Thyroid gland (tissue), 4 donors: Measurements from ENCODE around the gene SSX2IP. TPM values are rescaled to one million over a fixed set of nuclear protein-coding genes. Genes with fewer than 3 reads are reported as not detected.

Experiments
- DNase-seq, 2 donors: peaks; one replicate each; pipeline ENCODE4 v3.0.0-alpha.2; 2019
- H3K27ac ChIP-seq, 3 donors: fragments of 200-600 bp; sonication (generic); 1 replicate in 2 of 3; 2 replicates in 1 of 3; pipeline ENCODE4 v1.5.1; 2016 to 2019; ENCODE audit warnings: mild to moderate bottlenecking in 1 of 3, moderate library complexity in 1 of 3
- H3K27me3 ChIP-seq: fragments of 200-600 bp; sonication (generic); one replicate; pipeline ENCODE4 v1.5.1; 2019
- H3K36me3 ChIP-seq, 2 donors: fragments of 200-600 bp; sonication (generic); one replicate each; pipeline ENCODE4 v1.5.1; 2016 to 2019
- H3K4me1 ChIP-seq, 2 donors: fragments of 200-600 bp; sonication (generic); one replicate each; pipeline ENCODE4 v1.5.1; 2017 to 2019
- H3K4me3 ChIP-seq, 3 donors: fragments of 200-600 bp; sonication (generic); replicated peaks in 1 of 3; 1 replicate in 2 of 3; 2 replicates in 1 of 3; pipeline ENCODE4 v1.5.1; 2016; ENCODE audit warnings: mild to moderate bottlenecking in 1 of 3
- H3K9me3 ChIP-seq: fragments of 200-600 bp; sonication (generic); one replicate; pipeline ENCODE4 v1.5.1; 2017
- POLR2A ChIP-seq, 2 donors: fragments of 450-650 bp; IDR thresholded peaks; one replicate each; pipeline ENCODE4 v1.6.1; 2017; ENCODE audit warnings: antibody characterized with exemption in 2 of 2, mild to moderate bottlenecking in 2 of 2, moderate library complexity in 1 of 2
- WGBS, 2 donors: methylation state at CpG; one replicate each; pipeline ENCODE4 v1.1.5; 2017; 5-methylcytosine and 5-hydroxymethylcytosine counted together
- intact Hi-C: fragments of 100-400 bp; cut with DNase I; formaldehyde crosslinking; loops from one replicate; pipeline ENCODE4 v1.15.1; 2023
- total RNA-seq, 4 donors: library from RNA; depleted of rRNA; stranded (reverse); fragments of >200 nt; gene quantifications; one replicate each; pipeline ENCODE4 v1.2.3, GENCODE V29; 2016
- TF ChIP-seq, protein P1 (sequence below), 6 experiments: fragments of 200-600 bp in 3 of 6; fragments of 450-650 bp in 3 of 6; sonication (generic) in 3 of 6; IDR thresholded peaks; one replicate each; pipeline ENCODE4 v1.5.1; 2016 to 2019; ENCODE audit warnings: antibody characterized with exemption in 6 of 6, mild to moderate bottlenecking in 2 of 6, inconsistent platforms in 1 of 6, moderate library complexity in 1 of 6

SSX2IP gene
- total RNA-seq, 4 donors from 2014 or later, result 9.0 to 11.4 (median 9.5) TPM

DNA sequence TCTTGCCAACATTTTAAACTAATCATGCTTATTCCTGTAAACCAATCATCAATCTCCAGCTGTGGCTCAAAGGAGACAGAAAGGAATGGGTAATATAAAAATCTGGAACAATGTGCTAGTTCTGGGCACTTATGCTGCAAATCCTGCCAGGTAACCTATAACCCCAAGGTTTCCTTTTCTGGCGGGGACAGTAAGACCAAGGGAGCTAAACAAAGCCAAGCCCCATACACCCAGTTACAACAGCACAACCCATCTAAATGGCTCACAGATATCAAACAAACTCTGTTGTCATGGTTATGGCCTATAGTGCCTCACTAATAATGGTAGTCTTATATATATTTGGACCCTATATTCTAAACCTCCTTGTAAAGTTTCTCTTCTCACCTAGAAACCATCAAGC is 79.2 kb downstream of the SSX2IP start:
- DNase-seq, result no peak
- H3K27ac ChIP-seq, result no peak overlapping the region
- 0% methylated on average over 1 of the region's 1 CpG for WGBS, 2 donors
- no peaks in the 10 kb centered on the region for H3K27me3 ChIP-seq
- H3K9me3 ChIP-seq, result no peaks in the 10 kb centered on the region
- H3K4me1 ChIP-seq, result no peaks in the 10 kb centered on the region
- no peak overlapping the region for H3K4me3 ChIP-seq
- H3K36me3 ChIP-seq, result no peaks in the 10 kb centered on the region
- intact Hi-C loops, result no loop called here
- TF ChIP-seq, protein P1, sequence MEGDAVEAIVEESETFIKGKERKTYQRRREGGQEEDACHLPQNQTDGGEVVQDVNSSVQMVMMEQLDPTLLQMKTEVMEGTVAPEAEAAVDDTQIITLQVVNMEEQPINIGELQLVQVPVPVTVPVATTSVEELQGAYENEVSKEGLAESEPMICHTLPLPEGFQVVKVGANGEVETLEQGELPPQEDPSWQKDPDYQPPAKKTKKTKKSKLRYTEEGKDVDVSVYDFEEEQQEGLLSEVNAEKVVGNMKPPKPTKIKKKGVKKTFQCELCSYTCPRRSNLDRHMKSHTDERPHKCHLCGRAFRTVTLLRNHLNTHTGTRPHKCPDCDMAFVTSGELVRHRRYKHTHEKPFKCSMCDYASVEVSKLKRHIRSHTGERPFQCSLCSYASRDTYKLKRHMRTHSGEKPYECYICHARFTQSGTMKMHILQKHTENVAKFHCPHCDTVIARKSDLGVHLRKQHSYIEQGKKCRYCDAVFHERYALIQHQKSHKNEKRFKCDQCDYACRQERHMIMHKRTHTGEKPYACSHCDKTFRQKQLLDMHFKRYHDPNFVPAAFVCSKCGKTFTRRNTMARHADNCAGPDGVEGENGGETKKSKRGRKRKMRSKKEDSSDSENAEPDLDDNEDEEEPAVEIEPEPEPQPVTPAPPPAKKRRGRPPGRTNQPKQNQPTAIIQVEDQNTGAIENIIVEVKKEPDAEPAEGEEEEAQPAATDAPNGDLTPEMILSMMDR (IDR thresholded peaks at IDR 0.05), result no peak
- TF ChIP-seq POLR2A (IDR thresholded peaks at IDR 0.05), result no peak

DNA sequence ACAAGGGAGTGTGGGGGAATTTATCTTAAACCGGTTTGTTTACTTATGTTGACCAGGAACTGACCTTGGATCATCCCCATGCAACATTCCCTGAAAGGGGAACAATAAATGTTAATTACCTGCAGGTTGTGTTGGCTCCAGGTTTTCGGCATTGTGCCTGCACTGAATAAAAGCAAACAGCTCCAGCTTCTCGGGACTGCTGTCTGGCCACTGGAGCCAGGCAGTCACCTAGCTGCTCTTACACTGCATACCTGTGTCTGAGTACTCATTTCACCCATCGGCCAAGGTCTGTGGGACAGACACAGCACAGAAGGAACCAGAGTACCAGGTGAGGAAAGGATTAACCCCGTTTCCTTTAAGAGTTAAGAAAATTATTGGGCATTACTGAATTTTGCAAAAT is 83.3 kb downstream of the SSX2IP start:
- no peak for TF ChIP-seq POLR2A (IDR thresholded peaks at IDR 0.05)
- TF ChIP-seq, protein P1 (IDR thresholded peaks at IDR 0.05), result no peak
- 91 to 93% methylated on average over 5 of the region's 5 CpGs for WGBS, 2 donors
- Histone ChIP-seq H3K36me3 (no peaks in the 10 kb centered on the region), H3K27ac (no peak overlapping the region), H3K9me3 (no peaks in the 10 kb centered on the region), H3K27me3 (no peaks in the 10 kb centered on the region), H3K4me3 (no peak overlapping the region), H3K4me1 (no peaks in the 10 kb centered on the region)
- intact Hi-C loops, result no loop called here
- DNase-seq, result no peak

DNA sequence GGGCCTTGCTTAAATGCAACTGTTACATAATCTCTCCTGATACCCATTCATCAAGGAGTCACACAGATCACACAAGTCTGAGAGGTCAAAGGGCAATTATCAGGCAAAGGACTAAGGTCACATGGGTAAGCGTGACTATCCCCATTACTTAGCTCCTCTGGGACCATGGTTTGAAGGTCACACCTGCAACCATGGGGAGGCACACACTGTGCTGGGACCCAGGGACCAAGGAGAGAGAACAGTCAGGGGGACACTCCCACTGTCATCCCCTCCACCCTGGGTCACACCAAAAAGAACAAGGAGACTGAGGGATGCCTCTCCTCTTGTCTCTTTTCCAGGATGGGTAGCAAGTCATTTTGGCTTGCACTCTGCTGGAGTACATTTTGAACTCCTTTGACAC is 85.1 kb downstream of the SSX2IP start:
- H3K36me3 ChIP-seq, result no peaks in the 10 kb centered on the region
- H3K9me3 ChIP-seq, result no peaks in the 10 kb centered on the region
- WGBS, 2 donors, result 92 to 100% methylated on average over 1 of the region's 1 CpG
- H3K27ac ChIP-seq, result no peak overlapping the region
- H3K4me1 ChIP-seq, result no peaks in the 10 kb centered on the region
- H3K27me3 ChIP-seq, result no peaks in the 10 kb centered on the region
- no peak for DNase-seq
- no peak overlapping the region for H3K4me3 ChIP-seq
- intact Hi-C loops, result no loop called here
- TF ChIP-seq, protein P1 (IDR thresholded peaks at IDR 0.05), result no peak
- no peak for TF ChIP-seq POLR2A (IDR thresholded peaks at IDR 0.05)

DNA sequence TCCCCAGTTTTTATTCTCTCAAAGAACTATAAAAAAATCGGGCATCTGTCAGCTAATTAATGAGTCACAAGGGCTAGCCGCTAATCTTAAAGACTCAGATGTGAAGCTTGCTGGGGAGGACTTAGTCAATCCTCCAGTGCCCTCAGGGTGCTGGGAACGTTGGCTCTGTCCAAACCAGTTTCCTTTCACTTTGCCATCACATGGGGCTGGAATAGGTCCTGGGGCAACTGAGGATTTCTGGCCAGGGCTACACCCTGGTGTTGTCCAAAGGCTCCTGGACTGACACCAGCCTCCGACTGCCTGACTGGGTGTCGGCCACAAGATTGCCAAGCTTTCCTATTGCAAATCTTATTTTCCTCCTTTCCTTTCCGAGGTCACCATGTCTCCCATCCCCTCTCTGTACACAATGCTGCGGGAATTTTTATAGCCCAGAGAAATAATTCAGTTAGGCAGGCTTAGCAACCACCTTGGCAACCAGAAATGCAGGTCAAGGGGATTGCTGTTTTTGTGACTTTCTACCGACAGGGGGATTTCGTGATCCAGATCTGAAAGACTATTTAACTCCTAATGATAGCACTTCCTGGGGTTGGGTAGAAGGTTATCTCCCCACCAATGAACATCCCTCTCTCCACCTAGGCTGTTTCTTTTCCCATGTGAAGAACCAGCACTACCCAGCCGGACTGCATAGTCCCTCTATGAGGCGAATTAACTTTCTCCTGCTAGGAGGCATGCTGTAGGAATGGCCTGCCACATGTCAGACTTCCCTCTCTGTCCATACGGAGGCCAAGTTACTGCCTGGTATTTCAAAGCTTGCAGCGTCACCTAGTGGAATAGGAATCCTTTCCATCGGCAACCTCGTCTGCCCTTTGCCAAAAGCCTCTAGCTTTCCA is 86.1 kb downstream of the SSX2IP start:
- no peak for TF ChIP-seq POLR2A (IDR thresholded peaks at IDR 0.05)
- TF ChIP-seq, protein P1 (IDR thresholded peaks at IDR 0.05), result no peak
- no peak overlapping the region for H3K4me3 ChIP-seq
- H3K36me3 ChIP-seq, result no peaks in the 10 kb centered on the region
- H3K4me1 ChIP-seq, result no peaks in the 10 kb centered on the region
- H3K27ac ChIP-seq, result no peak overlapping the region
- no peaks in the 10 kb centered on the region for H3K9me3 ChIP-seq
- WGBS, 2 donors, result 69 to 75% methylated on average over 15 of the region's 15 CpGs
- DNase-seq, result no peak
- no peaks in the 10 kb centered on the region for H3K27me3 ChIP-seq
- intact Hi-C loops, result no loop called here

DNA sequence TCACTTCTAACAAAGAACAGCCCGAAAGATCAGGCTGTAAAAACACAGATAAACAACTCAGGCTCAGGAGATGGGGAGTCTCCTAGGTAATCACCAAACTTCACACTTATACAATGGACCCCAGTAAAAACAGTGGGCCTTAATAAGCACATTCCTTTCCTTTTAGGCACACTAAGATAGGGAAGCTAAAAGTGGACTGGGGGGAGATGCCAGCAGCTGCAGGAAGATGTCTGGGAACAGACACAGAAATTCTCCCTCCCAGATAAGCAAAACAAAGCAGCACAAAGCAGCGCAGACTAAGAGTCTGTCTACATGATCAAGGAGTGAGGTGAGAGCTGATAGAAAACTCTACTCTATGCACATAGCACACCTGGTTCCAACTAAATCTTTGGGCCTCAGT is 87.0 kb downstream of the SSX2IP start:
- no peak for DNase-seq
- H3K27me3 ChIP-seq, result no peaks in the 10 kb centered on the region
- intact Hi-C loops, result no loop called here
- no peak overlapping the region for H3K27ac ChIP-seq
- TF ChIP-seq, protein P1 (IDR thresholded peaks at IDR 0.05), result no peak
- TF ChIP-seq POLR2A (IDR thresholded peaks at IDR 0.05), result no peak
- no peaks in the 10 kb centered on the region for H3K36me3 ChIP-seq
- no peaks in the 10 kb centered on the region for H3K4me1 ChIP-seq
- no peak overlapping the region for H3K4me3 ChIP-seq
- WGBS, 2 donors, result 67% methylated on average over 2 of the region's 2 CpGs
- no peaks in the 10 kb centered on the region for H3K9me3 ChIP-seq
